HCT116 (cell line): ENCODE results near the gene KNSTRN. TPM values are rescaled to one million over a fixed set of nuclear protein-coding genes. Genes with fewer than 3 reads are reported as not detected.

Source experiments
- ATAC-seq: fragments of 200-7000 bp; cut with Tn5 transposase; 2 replicates; pipeline ENCODE4 v1.9.1; 2020; ENCODE audit warnings: mild to moderate bottlenecking, moderate library complexity
- BruUV-seq: library from RNA; stranded (reverse); fragments of 400-500 nt; replicated peaks from 2 replicates; lab custom pipeline; 2021; lab: Mats Ljungman, UMichigan
- CTCF ChIA-PET: fragments of 300-600 bp; sonication (Branson Sonifier 250); formaldehyde crosslinking; loops from one replicate; lab custom pipeline; 2021; ENCODE audit warnings: antibody characterized with exemption; lab: Charles Lee
- POLR2A ChIA-PET: fragments of 300-600, 350-600 bp; sonication (Branson Sonifier 250); formaldehyde crosslinking; loops from one replicate; lab custom pipeline; 2021; ENCODE audit warnings: antibody characterized with exemption; lab: Charles Lee
- RAD21 ChIA-PET, 2 experiments: fragments of 300-600 bp; sonication (Branson Sonifier 250); formaldehyde crosslinking; loops; one replicate each; lab custom pipeline; 2023; ENCODE audit warnings: low total read pairs in 2 of 2; ENCODE audit not compliant: uncharacterized antibody in 2 of 2, unreplicated experiment in 2 of 2, low non-redundant PET in 1 of 2; lab: Charles Lee
- DNase-seq: peaks from one replicate; pipeline ENCODE4 v3.0.0-alpha.2; 2010; ENCODE audit warnings: low read depth, low spot score
- H2AFZ ChIP-seq: fragments of 200-600 bp; shearing (Covaris generic), sonication (generic); 2 replicates; pipeline ENCODE4 v1.6.1; 2017; ENCODE audit warnings: low read depth, mixed run types, mixed read lengths, antibody characterized with exemption, low read length; ENCODE audit not compliant: poor library complexity, severe bottlenecking
- H3K27ac ChIP-seq: 2 replicates; pipeline ENCODE4 v1.5.1; 2012; ENCODE audit warnings: low read depth, low read length
- H3K27me3 ChIP-seq: fragments of 200-600 bp; sonication (generic); 2 replicates; pipeline ENCODE4 v1.6.1; 2016; ENCODE audit warnings: mixed run types, low read length, mixed read lengths; ENCODE audit not compliant: insufficient read depth
- H3K36me3 ChIP-seq, 2 experiments: fragments of 200-500 bp in 1 of 2; fragments of 200-600 bp in 1 of 2; sonication (Bioruptor generic) in 1 of 2; sonication (generic) in 1 of 2; 2 replicates each; pipeline versions ENCODE4 v1.5.1 to v1.6.1; 2014 to 2016; ENCODE audit warnings: low read length in 2 of 2, inconsistent platforms in 1 of 2, mixed read lengths in 1 of 2, mixed run types in 1 of 2; ENCODE audit not compliant: insufficient read depth in 2 of 2, control insufficient read depth in 1 of 2
- H3K4me1 ChIP-seq, 2 experiments: fragments of 200-600 bp in 1 of 2; sonication (generic) in 1 of 2; 2 replicates each; pipeline versions ENCODE4 v1.5.1 to v1.6.1; 2012 to 2017; ENCODE audit warnings: low read length in 2 of 2, inconsistent platforms in 1 of 2, mild to moderate bottlenecking in 1 of 2, mixed read lengths in 1 of 2, mixed run types in 1 of 2, moderate library complexity in 1 of 2; ENCODE audit not compliant: insufficient read depth in 2 of 2, control insufficient read depth in 1 of 2
- H3K4me2 ChIP-seq: fragments of 200-600 bp; sonication (generic); 2 replicates; pipeline ENCODE4 v1.6.1; 2017; ENCODE audit warnings: mixed run types, low read length, mixed read lengths
- H3K4me3 ChIP-seq, 2 experiments: fragments of 200-600 bp in 1 of 2; sonication (generic) in 1 of 2; replicated peaks in 1 of 2; 2 replicates each; pipeline ENCODE4 v1.5.1; 2011 to 2016; ENCODE audit warnings: low read length in 2 of 2, control low read depth in 1 of 2, low read depth in 1 of 2, mild to moderate bottlenecking in 1 of 2, mixed read lengths in 1 of 2, mixed run types in 1 of 2
- H3K79me2 ChIP-seq: fragments of 200-600 bp; sonication (generic); 2 replicates; pipeline ENCODE4 v1.6.1; 2017; ENCODE audit warnings: mild to moderate bottlenecking, mixed run types, low read length, moderate library complexity, mixed read lengths; ENCODE audit not compliant: insufficient read depth
- H3K9ac ChIP-seq: fragments of 200-600 bp; sonication (generic); 2 replicates; pipeline ENCODE4 v1.6.1; 2016; ENCODE audit warnings: low read length, mixed read lengths
- H3K9me2 ChIP-seq: fragments of 200-600 bp; sonication (generic), shearing (Covaris generic); 2 replicates; pipeline ENCODE4 v1.6.1; 2017; ENCODE audit warnings: mixed run types, mild to moderate bottlenecking, moderate library complexity; ENCODE audit not compliant: insufficient read depth
- H3K9me3 ChIP-seq, 2 experiments: fragments of 200-500 bp in 1 of 2; fragments of 200-600 bp in 1 of 2; sonication (Bioruptor generic) in 1 of 2; sonication (generic) in 1 of 2; 2 replicates each; pipeline ENCODE4 v1.6.1; 2014 to 2017; ENCODE audit warnings: low read length in 2 of 2, mixed read lengths in 2 of 2, inconsistent platforms in 1 of 2, low read depth in 1 of 2, mild to moderate bottlenecking in 1 of 2, mixed run types in 1 of 2, moderate library complexity in 1 of 2; ENCODE audit not compliant: control insufficient read depth in 1 of 2, insufficient read depth in 1 of 2
- H4K20me1 ChIP-seq: fragments of 200-600 bp; sonication (generic), shearing (Covaris generic); 2 replicates; pipeline ENCODE4 v1.6.1; 2017; ENCODE audit warnings: mixed run types, mild to moderate bottlenecking, moderate library complexity; ENCODE audit not compliant: insufficient read depth
- CBX3 ChIP-seq: IDR thresholded peaks from 2 replicates; pipeline ENCODE4 v1.6.1; 2012; ENCODE audit warnings: low read depth
- CEBPB ChIP-seq: IDR thresholded peaks from 2 replicates; pipeline ENCODE4 v1.6.1; 2012; ENCODE audit warnings: low read depth
- EZH2 ChIP-seq: fragments of 200-600 bp; sonication (generic); IDR thresholded peaks from 2 replicates; pipeline ENCODE4 v1.6.1; 2017; ENCODE audit warnings: antibody characterized with exemption, mixed run types
- FOSL1 ChIP-seq: IDR thresholded peaks from 2 replicates; pipeline ENCODE4 v1.6.1; 2012; ENCODE audit warnings: low read depth
- POLR2A ChIP-seq: IDR thresholded peaks from 2 replicates; pipeline ENCODE4 v1.7.0; 2011; ENCODE audit warnings: borderline replicate concordance; ENCODE audit not compliant: insufficient read depth, insufficient read length; ENCODE audit errors: extremely low read depth
- POLR2AphosphoS5 ChIP-seq: IDR thresholded peaks from 2 replicates; pipeline ENCODE4 v1.6.1; 2011; ENCODE audit warnings: mild to moderate bottlenecking, low read depth, low read length, moderate library complexity
- RAD21 ChIP-seq: IDR thresholded peaks from 2 replicates; pipeline ENCODE4 v1.6.1; 2012; ENCODE audit warnings: low read depth, mild to moderate bottlenecking
- SIN3A ChIP-seq: IDR thresholded peaks from 2 replicates; pipeline ENCODE4 v1.6.1; 2012; ENCODE audit warnings: low read depth
- SP1 ChIP-seq: IDR thresholded peaks from 2 replicates; pipeline ENCODE4 v1.6.1; 2012; ENCODE audit warnings: low read depth
- SRF ChIP-seq: IDR thresholded peaks from 2 replicates; pipeline ENCODE4 v1.6.1; 2012; ENCODE audit warnings: low read depth
- TCF7L2 ChIP-seq: IDR thresholded peaks from 2 replicates; pipeline ENCODE4 v1.7.0; 2011; ENCODE audit warnings: borderline replicate concordance, inconsistent platforms; ENCODE audit not compliant: insufficient read depth, insufficient read length; ENCODE audit errors: extremely low read depth
- ZFX ChIP-seq: fragments of 450-650 bp; IDR thresholded peaks from 2 replicates; pipeline ENCODE4 v1.6.1; 2017
- ZNF274 ChIP-seq: fragments of 200-500 bp; sonication (Bioruptor generic); IDR thresholded peaks from 2 replicates; pipeline ENCODE4 v1.6.1; 2014; ENCODE audit warnings: mild to moderate bottlenecking, low read depth, low read length, inconsistent platforms
- intact Hi-C: fragments of 100-400 bp; cut with micrococcal nuclease; formaldehyde crosslinking; loops from 2 replicates; pipeline ENCODE4 v1.10.0; 2022
- total RNA-seq: library from RNA; stranded (reverse); gene quantifications from one replicate; pipeline ENCODE4 v1.2.1, GENCODE V29; 2021; ENCODE audit not compliant: unreplicated experiment
- TF ChIP-seq, protein P1 (sequence below): IDR thresholded peaks from 2 replicates; pipeline ENCODE4 v1.6.1; 2012
- TF ChIP-seq, protein P2 (sequence below): IDR thresholded peaks from 2 replicates; pipeline ENCODE4 v1.6.1; 2011; ENCODE audit warnings: mild to moderate bottlenecking, low read length, moderate library complexity; ENCODE audit not compliant: insufficient replicate concordance; ENCODE audit errors: extremely low read depth

The KNSTRN gene
- total RNA-seq, 1 experiment from 2014 or later, result 84.1 TPM

DNA sequence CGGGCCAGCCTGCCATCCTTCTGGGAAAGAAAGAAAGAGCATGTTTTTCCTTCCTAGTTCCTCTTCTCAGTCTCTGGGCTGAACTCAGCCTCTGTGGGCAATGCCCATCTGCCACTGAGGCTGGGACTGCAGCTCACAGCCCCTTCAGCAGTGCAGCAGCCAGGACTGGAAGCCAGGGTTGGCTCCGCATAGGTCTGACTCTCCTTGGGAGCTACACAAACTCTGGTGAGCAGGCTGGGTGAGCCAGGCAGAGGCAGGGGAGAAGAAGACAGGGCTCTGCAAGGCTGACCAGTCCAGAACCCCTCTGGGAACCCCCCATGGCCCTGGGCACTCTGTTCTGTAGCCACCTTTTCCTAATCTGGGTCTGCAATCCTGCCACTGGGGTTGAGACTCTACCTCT, 20.9 kb upstream of the KNSTRN start:
- ChIA-PET POLR2A (no interaction called here), CTCF (no interaction called here), RAD21 (no interaction called here)
- Histone ChIP-seq H3K36me3 (no peaks in the 10 kb centered on the region), H3K79me2 (no peaks in the 10 kb centered on the region), H4K20me1 (no peaks in the 10 kb centered on the region), H3K4me2 (no peak overlapping the region), H3K27ac (no peak overlapping the region), H3K4me3 (no peak overlapping the region), H3K4me1 (peaks cover 10 to 18% of the 10 kb centered on the region in 2 experiments), H3K9me2 (no peaks in the 10 kb centered on the region), H3K9me3 (no peaks in the 10 kb centered on the region)
- DNase-seq, result no peak
- intact Hi-C loops, result no loop called here
- TF ChIP-seq EZH2, result no peak
- no peak for TF ChIP-seq SP1
- TF ChIP-seq FOSL1, result no peak
- TF ChIP-seq RAD21, result no peak
- TF ChIP-seq, protein P1, sequence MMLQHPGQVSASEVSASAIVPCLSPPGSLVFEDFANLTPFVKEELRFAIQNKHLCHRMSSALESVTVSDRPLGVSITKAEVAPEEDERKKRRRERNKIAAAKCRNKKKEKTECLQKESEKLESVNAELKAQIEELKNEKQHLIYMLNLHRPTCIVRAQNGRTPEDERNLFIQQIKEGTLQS, result no peak
- no peak for TF ChIP-seq SIN3A
- TF ChIP-seq, protein P2, sequence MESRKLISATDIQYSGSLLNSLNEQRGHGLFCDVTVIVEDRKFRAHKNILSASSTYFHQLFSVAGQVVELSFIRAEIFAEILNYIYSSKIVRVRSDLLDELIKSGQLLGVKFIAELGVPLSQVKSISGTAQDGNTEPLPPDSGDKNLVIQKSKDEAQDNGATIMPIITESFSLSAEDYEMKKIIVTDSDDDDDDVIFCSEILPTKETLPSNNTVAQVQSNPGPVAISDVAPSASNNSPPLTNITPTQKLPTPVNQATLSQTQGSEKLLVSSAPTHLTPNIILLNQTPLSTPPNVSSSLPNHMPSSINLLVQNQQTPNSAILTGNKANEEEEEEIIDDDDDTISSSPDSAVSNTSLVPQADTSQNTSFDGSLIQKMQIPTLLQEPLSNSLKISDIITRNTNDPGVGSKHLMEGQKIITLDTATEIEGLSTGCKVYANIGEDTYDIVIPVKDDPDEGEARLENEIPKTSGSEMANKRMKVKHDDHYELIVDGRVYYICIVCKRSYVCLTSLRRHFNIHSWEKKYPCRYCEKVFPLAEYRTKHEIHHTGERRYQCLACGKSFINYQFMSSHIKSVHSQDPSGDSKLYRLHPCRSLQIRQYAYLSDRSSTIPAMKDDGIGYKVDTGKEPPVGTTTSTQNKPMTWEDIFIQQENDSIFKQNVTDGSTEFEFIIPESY, result no peak
- TF ChIP-seq POLR2AphosphoS5, result no peak
- TF ChIP-seq CBX3, result no peak
- no peak for TF ChIP-seq SRF
- no peak for TF ChIP-seq POLR2A
- no peak for TF ChIP-seq TCF7L2
- no peak for TF ChIP-seq ZFX
- TF ChIP-seq CEBPB, result no peak
- TF ChIP-seq ZNF274, result no peak
- TF ChIP-seq, all 23 proteins: peak for 0
- no peak overlapping the region for H3K9ac ChIP-seq
- ATAC-seq, result no peak
- no TSS peak for BruUV-seq
- no peak overlapping the region for H2AFZ ChIP-seq
- H3K27me3 ChIP-seq, result no peaks in the 10 kb centered on the region
